Measurements from ENCODE around the gene UBASH3B. TPM values are rescaled to one million over a fixed set of nuclear protein-coding genes. Genes with fewer than 3 reads are reported as not detected.

UBASH3B gene
- total and polyA plus RNA-seq, 2 experiments from 2014 or later, result 5.1 to 11.1 TPM

GRCh38 chr11:122852074-122852795, 196.7 kb downstream of the UBASH3B start:
- Histone ChIP-seq H3K79me2 (no peaks in the 10 kb centered on the region), H3K27me3 (no peaks in the 10 kb centered on the region), H3K9me3 (ENCODE audit: low read depth) (no peaks in the 10 kb centered on the region), H4K20me1 (ENCODE audit: insufficient read depth, poor library complexity, severe bottlenecking) (no peaks in the 10 kb centered on the region), H3K4me3 (no peak overlapping the region), H3K9me2 (replicated peaks; ENCODE audit: insufficient read depth) (no peaks in the 10 kb centered on the region), H3K27ac (no peak overlapping the region), H3K36me3 (replicated peaks; ENCODE audit: insufficient read depth, low read depth) (no peaks in the 10 kb centered on the region), H3K4me2 (no peak overlapping the region), H3K4me1 (ENCODE audit: insufficient read depth) (no peaks in the 10 kb centered on the region), H2AFZ (no peak overlapping the region)
- TF ChIP-seq CTCF (IDR thresholded peaks at IDR 0.05; ENCODE audit: poor library complexity), result no peak
- TF ChIP-seq EZH2phosphoT487 (IDR thresholded peaks at IDR 0.05; ENCODE audit: low read depth, severe bottlenecking, unreplicated experiment), result no peak
- no peak for TF ChIP-seq EZH2 (IDR thresholded peaks at IDR 0.05; ENCODE audit: borderline replicate concordance)
- 82% methylated on average over 10 of the region's 10 CpGs for WGBS (ENCODE audit: low lambda C conversion rate, missing lambda C conversion rate)
- no peak for DNase-seq (ENCODE audit: low spot score)

GRCh38 chr11:122852796-122853160, 197.3 kb downstream of the UBASH3B start:
- over 99% methylated on average over 5 of the region's 5 CpGs for WGBS (ENCODE audit: low lambda C conversion rate, missing lambda C conversion rate)
- Histone ChIP-seq H3K27me3 (no peaks in the 10 kb centered on the region), H3K27ac (no peak overlapping the region), H4K20me1 (ENCODE audit: insufficient read depth, poor library complexity, severe bottlenecking) (no peaks in the 10 kb centered on the region), H3K36me3 (replicated peaks; ENCODE audit: insufficient read depth, low read depth) (no peaks in the 10 kb centered on the region), H2AFZ (no peak overlapping the region), H3K9me3 (ENCODE audit: low read depth) (no peaks in the 10 kb centered on the region), H3K4me3 (no peak overlapping the region), H3K79me2 (no peaks in the 10 kb centered on the region), H3K9me2 (replicated peaks; ENCODE audit: insufficient read depth) (no peaks in the 10 kb centered on the region), H3K4me2 (no peak overlapping the region), H3K4me1 (ENCODE audit: insufficient read depth) (no peaks in the 10 kb centered on the region)
- TF ChIP-seq EZH2phosphoT487 (IDR thresholded peaks at IDR 0.05; ENCODE audit: low read depth, severe bottlenecking, unreplicated experiment) (no peak), CTCF (IDR thresholded peaks at IDR 0.05; ENCODE audit: poor library complexity) (no peak), EZH2 (IDR thresholded peaks at IDR 0.05; ENCODE audit: borderline replicate concordance) (no peak)
- DNase-seq (ENCODE audit: low spot score), result no peak

- Histone ChIP-seq H3K9me3 (ENCODE audit: low read depth) (no peaks in the 10 kb centered on the region), H3K36me3 (replicated peaks; ENCODE audit: insufficient read depth, low read depth) (no peaks in the 10 kb centered on the region), H3K9me2 (replicated peaks; ENCODE audit: insufficient read depth) (no peaks in the 10 kb centered on the region), H4K20me1 (ENCODE audit: insufficient read depth, poor library complexity, severe bottlenecking) (no peaks in the 10 kb centered on the region), H3K27ac (no peak overlapping the region), H3K27me3 (no peaks in the 10 kb centered on the region), H2AFZ (no peak overlapping the region), H3K79me2 (no peaks in the 10 kb centered on the region), H3K4me2 (no peak overlapping the region), H3K4me1 (ENCODE audit: insufficient read depth) (no peaks in the 10 kb centered on the region), H3K4me3 (no peak overlapping the region)
- DNase-seq (ENCODE audit: low spot score), result no peak
- no peak for TF ChIP-seq EZH2 (IDR thresholded peaks at IDR 0.05; ENCODE audit: borderline replicate concordance)
- TF ChIP-seq CTCF (IDR thresholded peaks at IDR 0.05; ENCODE audit: poor library complexity), result no peak
- TF ChIP-seq EZH2phosphoT487 (IDR thresholded peaks at IDR 0.05; ENCODE audit: low read depth, severe bottlenecking, unreplicated experiment), result no peak
- WGBS (ENCODE audit: low lambda C conversion rate, missing lambda C conversion rate), result 87% methylated on average over 11 of the region's 11 CpGs
Observed at GRCh38 chr11:122853261-122853660, 197.7 kb downstream of the UBASH3B start.
